Activated CD8-positive, alpha-beta memory T cell treated with anti-CD3 and anti-CD28 coated beads, Interleukin-2, amount 10 ng/mL, durations not matched to agents 7 days and 5 days (primary cell): ENCODE measurements around the gene MAP3K19. TPM values are rescaled to one million over a fixed set of nuclear protein-coding genes. Genes with fewer than 3 reads are reported as not detected.
A peak's percentile ranks its signal among the peaks of the same experiment; 100 is the strongest.

Experiments
- ATAC-seq: fragments of 150-1000 bp; cut with Tn5 transposase; one replicate; pipeline ENCODE4 v1.10.0; 2021; ENCODE audit warnings: moderate library complexity
- CTCF ChIA-PET: fragments of 350-600 bp; sonication (Branson Sonifier 250); formaldehyde crosslinking; loops from one replicate; lab custom pipeline; 2021; ENCODE audit warnings: antibody characterized with exemption; lab: Charles Lee
- DNase-seq: peaks from one replicate; pipeline ENCODE4 v3.0.0-alpha.2; 2020
- H3K27ac Mint-ChIP-seq: one replicate; pipeline ENCODE4 v1.8.0; 2021; ENCODE audit warnings: mild to moderate bottlenecking, mixed read lengths
- H3K27me3 Mint-ChIP-seq: one replicate; pipeline ENCODE4 v1.8.0; 2021; ENCODE audit warnings: mixed read lengths
- H3K36me3 Mint-ChIP-seq: one replicate; pipeline ENCODE4 v1.8.0; 2021; ENCODE audit warnings: mild to moderate bottlenecking, mixed read lengths
- H3K4me1 Mint-ChIP-seq: one replicate; pipeline ENCODE4 v1.8.0; 2021; ENCODE audit warnings: mixed read lengths
- H3K4me3 Mint-ChIP-seq: one replicate; pipeline ENCODE4 v1.8.0; 2021; ENCODE audit warnings: mild to moderate bottlenecking, moderate library complexity, mixed read lengths
- H3K9me3 Mint-ChIP-seq: one replicate; pipeline ENCODE4 v1.8.0; 2022; ENCODE audit warnings: low read depth, mixed read lengths
- total RNA-seq, 2 experiments: library from RNA; stranded (reverse); gene quantifications; one replicate each; pipeline ENCODE4 v1.2.3, GENCODE V29; 2021

Gene MAP3K19
- total RNA-seq, 2 experiments from 2014 or later, result not detected

- CTCF ChIA-PET, result no interaction called here
- ATAC-seq, result no peak
- peaks cover 11% of the 10 kb centered on the region for H3K4me1 Mint-ChIP-seq
- no peak overlapping the region for H3K27ac Mint-ChIP-seq
- DNase-seq, result no peak
- H3K9me3 Mint-ChIP-seq, result no peaks in the 10 kb centered on the region
- no peaks in the 10 kb centered on the region for H3K27me3 Mint-ChIP-seq
- H3K36me3 Mint-ChIP-seq, result peaks cover 48% of the 10 kb centered on the region
- H3K4me3 Mint-ChIP-seq, result no peak overlapping the region
These were observed 91.5 kb downstream of the MAP3K19 start for GRCh38 chr2:134955744-134956143.

- peaks cover 22% of the 10 kb centered on the region for H3K4me1 Mint-ChIP-seq
- ATAC-seq, result no peak
- CTCF ChIA-PET, result no interaction called here
- H3K4me3 Mint-ChIP-seq, result no peak overlapping the region
- H3K27me3 Mint-ChIP-seq, result no peaks in the 10 kb centered on the region
- H3K27ac Mint-ChIP-seq, result peak overlapping the region; percentile 16
- peaks cover 60% of the 10 kb centered on the region for H3K36me3 Mint-ChIP-seq
- no peaks in the 10 kb centered on the region for H3K9me3 Mint-ChIP-seq
- no peak for DNase-seq
These were observed 93.2 kb downstream of the MAP3K19 start for GRCh38 chr2:134954065-134954464.

- Mint-ChIP-seq H3K36me3 (peaks cover 69% of the 10 kb centered on the region), H3K27ac (no peak overlapping the region), H3K9me3 (no peaks in the 10 kb centered on the region), H3K4me3 (no peak overlapping the region), H3K4me1 (peaks cover 26% of the 10 kb centered on the region), H3K27me3 (no peaks in the 10 kb centered on the region)
- CTCF ChIA-PET, result no interaction called here
- no peak for ATAC-seq
- DNase-seq, result no peak
These were observed 94.6 kb downstream of the MAP3K19 start for GRCh38 chr2:134952608-134953007.

- Mint-ChIP-seq H3K36me3 (peaks cover 65% of the 10 kb centered on the region), H3K9me3 (no peaks in the 10 kb centered on the region), H3K4me3 (no peak overlapping the region), H3K27ac (no peak overlapping the region), H3K27me3 (no peaks in the 10 kb centered on the region), H3K4me1 (peaks cover 26% of the 10 kb centered on the region)
- CTCF ChIA-PET, result interaction anchor here (0.7 to 1.3 kb wide), 3 partner anchors 10 to 760 kb away, joined by 3 read pairs; no protein-coding TSS in a partner anchor
- no peak for ATAC-seq
- no peak for DNase-seq
These were observed 96.4 kb downstream of the MAP3K19 start for GRCh38 chr2:134950886-134951285.

- DNase-seq (no peak), ATAC-seq (no peak)
- H3K4me3 Mint-ChIP-seq, result no peak overlapping the region
- CTCF ChIA-PET, result interaction anchor here (0.7 to 1.3 kb wide), 4 partner anchors 10 to 761 kb away, joined by 3 read pairs; no protein-coding TSS in a partner anchor
- no peaks in the 10 kb centered on the region for H3K27me3 Mint-ChIP-seq
- peaks cover 27% of the 10 kb centered on the region for H3K4me1 Mint-ChIP-seq
- no peaks in the 10 kb centered on the region for H3K9me3 Mint-ChIP-seq
- H3K27ac Mint-ChIP-seq, result no peak overlapping the region
- peaks cover 71% of the 10 kb centered on the region for H3K36me3 Mint-ChIP-seq
These were observed 97.1 kb downstream of the MAP3K19 start for GRCh38 chr2:134949981-134950708.

GRCh38 chr2:134946073-134946472 is 101.2 kb downstream of the MAP3K19 start:
- peaks cover 28% of the 10 kb centered on the region for H3K4me1 Mint-ChIP-seq
- H3K36me3 Mint-ChIP-seq, result peaks cover 60% of the 10 kb centered on the region
- no peaks in the 10 kb centered on the region for H3K9me3 Mint-ChIP-seq
- no peak overlapping the region for H3K27ac Mint-ChIP-seq
- H3K27me3 Mint-ChIP-seq, result no peaks in the 10 kb centered on the region
- ATAC-seq (no peak), DNase-seq (no peak)
- H3K4me3 Mint-ChIP-seq, result no peak overlapping the region
- CTCF ChIA-PET, result interaction anchor here (0.8 kb wide), 1 partner anchor 494 kb away, joined by 3 read pairs; no protein-coding TSS in a partner anchor

GRCh38 chr2:134944975-134945374 is 102.3 kb downstream of the MAP3K19 start:
- Mint-ChIP-seq H3K27me3 (no peaks in the 10 kb centered on the region), H3K4me1 (peaks cover 23% of the 10 kb centered on the region), H3K4me3 (no peak overlapping the region), H3K27ac (no peak overlapping the region), H3K36me3 (peaks cover 59% of the 10 kb centered on the region), H3K9me3 (no peaks in the 10 kb centered on the region)
- DNase-seq (no peak), ATAC-seq (no peak)
- CTCF ChIA-PET, result no interaction called here

GRCh38 chr2:134943540-134943939 is 103.7 kb downstream of the MAP3K19 start:
- H3K4me1 Mint-ChIP-seq, result peaks cover 18% of the 10 kb centered on the region
- no peak overlapping the region for H3K27ac Mint-ChIP-seq
- peaks cover 58% of the 10 kb centered on the region for H3K36me3 Mint-ChIP-seq
- DNase-seq, result no peak
- ATAC-seq, result no peak
- H3K9me3 Mint-ChIP-seq, result no peaks in the 10 kb centered on the region
- no peaks in the 10 kb centered on the region for H3K27me3 Mint-ChIP-seq
- CTCF ChIA-PET, result no interaction called here
- H3K4me3 Mint-ChIP-seq, result no peak overlapping the region

GRCh38 chr2:134936691-134937090 is 110.6 kb downstream of the MAP3K19 start:
- H3K4me3 Mint-ChIP-seq, result no peak overlapping the region
- DNase-seq (no peak), ATAC-seq (no peak)
- peaks cover 40% of the 10 kb centered on the region for H3K4me1 Mint-ChIP-seq
- H3K36me3 Mint-ChIP-seq, result peaks cover 46% of the 10 kb centered on the region
- H3K27me3 Mint-ChIP-seq, result no peaks in the 10 kb centered on the region
- no peaks in the 10 kb centered on the region for H3K9me3 Mint-ChIP-seq
- CTCF ChIA-PET, result no interaction called here
- no peak overlapping the region for H3K27ac Mint-ChIP-seq

GRCh38 chr2:134934641-134935040 is 112.6 kb downstream of the MAP3K19 start:
- Mint-ChIP-seq H3K27ac (peak overlapping the region; percentile 35), H3K36me3 (peaks cover 37% of the 10 kb centered on the region)
- CTCF ChIA-PET, result no interaction called here

GRCh38 chr2:134934150-134934549 is 113.1 kb downstream of the MAP3K19 start:
- Mint-ChIP-seq H3K27me3 (no peaks in the 10 kb centered on the region), H3K9me3 (no peaks in the 10 kb centered on the region), H3K36me3 (peaks cover 34% of the 10 kb centered on the region), H3K4me1 (peaks cover 50% of the 10 kb centered on the region), H3K27ac (no peak overlapping the region), H3K4me3 (no peak overlapping the region)
- no peak for DNase-seq
- CTCF ChIA-PET, result no interaction called here
- ATAC-seq, result no peak

More at GRCh38 chr2:134934641-134935040, 112.6 kb downstream of the MAP3K19 start:
- no peaks in the 10 kb centered on the region for H3K9me3 Mint-ChIP-seq
- ATAC-seq, result no peak
- H3K4me1 Mint-ChIP-seq, result peaks cover 49% of the 10 kb centered on the region
- H3K4me3 Mint-ChIP-seq, result no peak overlapping the region
- DNase-seq, result no peak
- no peaks in the 10 kb centered on the region for H3K27me3 Mint-ChIP-seq

- peaks cover 50% of the 10 kb centered on the region for H3K4me1 Mint-ChIP-seq
- no peak overlapping the region for H3K27ac Mint-ChIP-seq
- no peaks in the 10 kb centered on the region for H3K27me3 Mint-ChIP-seq
- H3K4me3 Mint-ChIP-seq, result no peak overlapping the region
- ATAC-seq (no peak), DNase-seq (no peak)
- H3K36me3 Mint-ChIP-seq, result peaks cover 34% of the 10 kb centered on the region
- H3K9me3 Mint-ChIP-seq, result no peaks in the 10 kb centered on the region
- CTCF ChIA-PET, result no interaction called here
These were observed 113.5 kb downstream of the MAP3K19 start for GRCh38 chr2:134933732-134934131.

GRCh38 chr2:134932864-134933526 is 114.3 kb downstream of the MAP3K19 start:
- ATAC-seq, result no peak
- no peak overlapping the region for H3K4me3 Mint-ChIP-seq

GRCh38 chr2:134927195-134927594 is 120.1 kb downstream of the MAP3K19 start:
- no peak for DNase-seq
- Mint-ChIP-seq H3K36me3 (peaks cover 40% of the 10 kb centered on the region), H3K9me3 (no peaks in the 10 kb centered on the region), H3K27me3 (no peaks in the 10 kb centered on the region), H3K27ac (no peak overlapping the region), H3K4me3 (no peak overlapping the region), H3K4me1 (peaks cover 53% of the 10 kb centered on the region)
- no peak for ATAC-seq
- CTCF ChIA-PET, result interaction anchor here (1.7 kb wide), 1 partner anchor 23 kb away, joined by 3 read pairs; no protein-coding TSS in a partner anchor

More at GRCh38 chr2:134932864-134933526, 114.3 kb downstream of the MAP3K19 start:
- no peak for DNase-seq
- Mint-ChIP-seq H3K9me3 (no peaks in the 10 kb centered on the region), H3K27me3 (no peaks in the 10 kb centered on the region), H3K27ac (peak overlapping the region; percentile 49), H3K36me3 (peaks cover 32% of the 10 kb centered on the region), H3K4me1 (peaks cover 46% of the 10 kb centered on the region)
- CTCF ChIA-PET, result interaction anchor here (0.9 kb wide), 1 partner anchor 10 kb away, joined by 3 read pairs; no protein-coding TSS in a partner anchor
